MM.1S (cell line): Measurements from ENCODE around the gene MAGI2.

Experiments
- EZH2 ChIP-seq: fragments of 300-600 bp; sonication (generic); optimal IDR thresholded peaks from 2 replicates; pipeline ENCODE3; 2017; ENCODE audit warnings: low read depth, mild to moderate bottlenecking, antibody characterized with exemption, low read length, mixed read lengths
- EZH2phosphoT487 ChIP-seq: fragments of 300-600 bp; sonication (generic); IDR thresholded peaks from 2 replicates; pipeline ENCODE4 v1.6.1; 2018; ENCODE audit warnings: antibody characterized with exemption, low read length
- TF ChIP-seq, protein P1 (sequence below): fragments of 300-600 bp; sonication (generic); IDR thresholded peaks from 2 replicates; pipeline ENCODE4 v1.5.1; 2016; ENCODE audit warnings: antibody characterized with exemption, low read length, mixed read lengths

DNA sequence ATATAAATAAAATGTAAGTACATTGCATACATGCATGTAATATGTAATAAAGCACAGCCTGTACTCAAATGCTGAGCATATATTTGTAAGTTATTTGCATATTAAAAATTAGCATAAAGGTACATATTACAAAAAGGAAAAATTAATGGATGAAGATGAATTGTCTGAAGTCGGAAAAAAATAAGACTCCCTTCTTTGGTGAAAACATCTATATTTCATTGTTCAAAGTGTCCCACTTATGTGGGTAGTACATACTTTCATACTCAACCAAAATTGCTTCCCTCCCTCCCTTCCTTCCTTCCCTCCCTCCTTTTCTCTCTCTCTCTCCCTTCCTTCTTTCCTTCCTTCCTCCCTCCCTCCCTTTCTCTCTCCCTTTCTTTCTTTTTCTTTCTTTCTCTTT is 498.1 kb downstream of the MAGI2 start:
- TF ChIP-seq, protein P1, sequence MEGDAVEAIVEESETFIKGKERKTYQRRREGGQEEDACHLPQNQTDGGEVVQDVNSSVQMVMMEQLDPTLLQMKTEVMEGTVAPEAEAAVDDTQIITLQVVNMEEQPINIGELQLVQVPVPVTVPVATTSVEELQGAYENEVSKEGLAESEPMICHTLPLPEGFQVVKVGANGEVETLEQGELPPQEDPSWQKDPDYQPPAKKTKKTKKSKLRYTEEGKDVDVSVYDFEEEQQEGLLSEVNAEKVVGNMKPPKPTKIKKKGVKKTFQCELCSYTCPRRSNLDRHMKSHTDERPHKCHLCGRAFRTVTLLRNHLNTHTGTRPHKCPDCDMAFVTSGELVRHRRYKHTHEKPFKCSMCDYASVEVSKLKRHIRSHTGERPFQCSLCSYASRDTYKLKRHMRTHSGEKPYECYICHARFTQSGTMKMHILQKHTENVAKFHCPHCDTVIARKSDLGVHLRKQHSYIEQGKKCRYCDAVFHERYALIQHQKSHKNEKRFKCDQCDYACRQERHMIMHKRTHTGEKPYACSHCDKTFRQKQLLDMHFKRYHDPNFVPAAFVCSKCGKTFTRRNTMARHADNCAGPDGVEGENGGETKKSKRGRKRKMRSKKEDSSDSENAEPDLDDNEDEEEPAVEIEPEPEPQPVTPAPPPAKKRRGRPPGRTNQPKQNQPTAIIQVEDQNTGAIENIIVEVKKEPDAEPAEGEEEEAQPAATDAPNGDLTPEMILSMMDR = no peak
- TF ChIP-seq EZH2 = no peak
- TF ChIP-seq EZH2phosphoT487 = no peak
